SK-N-SH (cell line): ENCODE data around the gene CHD5.

ENCODE experiments used
- CTCF ChIP-seq: fragments of 200-600 bp; sonication (generic); IDR thresholded peaks from 2 replicates; pipeline ENCODE4 v1.6.1; 2017; ENCODE audit warnings: antibody characterized with exemption, mild to moderate bottlenecking, moderate library complexity
- EP300 ChIP-seq, 2 experiments: IDR thresholded peaks; 2 replicates each; pipeline versions ENCODE4 v1.4.0 to v1.6.1; 2012; ENCODE audit warnings: borderline replicate concordance in 1 of 2, low read depth in 1 of 2, low read length in 1 of 2
- IRF3 ChIP-seq: fragments of 150-350 bp; IDR thresholded peaks from 2 replicates; pipeline ENCODE4 v1.6.1; 2016; ENCODE audit warnings: mild to moderate bottlenecking, low read depth, low read length
- MAX ChIP-seq: IDR thresholded peaks from 2 replicates; pipeline ENCODE4 v1.4.0; 2012; ENCODE audit warnings: low read depth
- NRF1 ChIP-seq: IDR thresholded peaks from 2 replicates; pipeline ENCODE4 v1.6.1; 2012; ENCODE audit warnings: low read depth, mild to moderate bottlenecking, low read length
- POLR2AphosphoS5 ChIP-seq: IDR thresholded peaks from 2 replicates; pipeline ENCODE4 v1.6.1; 2012; ENCODE audit warnings: low read depth, low read length
- RAD21 ChIP-seq: IDR thresholded peaks from 2 replicates; pipeline ENCODE4 v1.6.1; 2012; ENCODE audit warnings: mild to moderate bottlenecking, low read length
- REST ChIP-seq: IDR thresholded peaks from 2 replicates; pipeline ENCODE4 v1.6.1; 2012; ENCODE audit warnings: mild to moderate bottlenecking, low read depth, low read length, moderate library complexity
- SIN3A ChIP-seq: IDR thresholded peaks from 2 replicates; pipeline ENCODE4 v1.6.1; 2012; ENCODE audit warnings: low read depth, mild to moderate bottlenecking, low read length, moderate library complexity, borderline replicate concordance
- SMC3 ChIP-seq: IDR thresholded peaks from 2 replicates; pipeline ENCODE4 v1.6.1; 2012; ENCODE audit warnings: low read depth, low read length, improper control_type of control experiment
- TCF12 ChIP-seq: IDR thresholded peaks from 2 replicates; pipeline ENCODE4 v1.4.0; 2012
- YY1 ChIP-seq: IDR thresholded peaks from 2 replicates; pipeline ENCODE4 v1.4.0; 2012; ENCODE audit warnings: low read depth, mild to moderate bottlenecking

GRCh38 chr1:6152882-6153281 is 27.2 kb downstream of the CHD5 start:
- TF ChIP-seq EP300 (IDR thresholded peaks at IDR 0.05; ENCODE audit: borderline replicate concordance in 1 of 2, low read depth in 1 of 2, low read length in 1 of 2) (no peak), CTCF (no peak), POLR2AphosphoS5 (no peak), IRF3 (no peak), MAX (no peak), TCF12 (no peak), SIN3A (no peak), YY1 (no peak), NRF1 (no peak), RAD21 (no peak), SMC3 (no peak), REST (no peak)
